ENCODE results near the gene TTN. TPM values are rescaled to one million over a fixed set of nuclear protein-coding genes. Genes with fewer than 3 reads are reported as not detected.

TTN gene
- total and polyA plus RNA-seq, 2 donors (not counting 1 experiment from before 2014, with no cell fraction given) = 1.7 to 46.4 TPM

DNA sequence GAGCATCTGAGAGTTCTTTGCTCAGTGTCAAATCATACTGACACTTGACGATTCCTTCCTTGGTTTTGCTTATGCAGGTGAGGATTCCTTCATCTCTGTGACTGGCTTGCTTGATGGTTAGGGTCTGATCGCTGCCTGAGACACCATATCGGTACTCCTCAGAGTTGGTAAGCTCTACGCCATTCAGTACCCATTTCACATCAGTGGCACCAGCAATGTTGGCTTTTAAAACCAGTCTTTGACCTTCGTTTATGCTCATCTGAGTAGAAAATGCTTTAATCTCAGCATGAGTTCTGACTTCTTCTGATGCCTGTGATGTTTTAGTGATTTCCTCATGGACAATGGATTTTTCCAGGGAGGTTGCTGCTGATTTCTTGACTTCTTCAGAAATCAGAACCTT, 278.6 kb downstream of the TTN start:
- Histone ChIP-seq H3K27me3 (replicated peaks in 1 of 4; ENCODE audit: control extremely low read depth in 1 of 4, control insufficient read depth in 3 of 4, insufficient read depth in 4 of 4, low read length in 3 of 4) (no peaks in the 10 kb centered on the region), H3K4me2 (replicated peaks; ENCODE audit: low read depth, low read length, poor library complexity, severe bottlenecking) (no peak overlapping the region), H3K27ac (ENCODE audit: low read length in 2 of 2) (no peak overlapping the region), H3K4me1 (ENCODE audit: control insufficient read depth in 2 of 2, insufficient read depth in 2 of 2, low read length in 2 of 2) (peaks cover 19 to 34% of the 10 kb centered on the region in 2 donors), H3K9ac (ENCODE audit: low read length) (no peak overlapping the region), H3K79me2 (ENCODE audit: control insufficient read depth, insufficient read depth, low read length) (peaks cover 58% of the 10 kb centered on the region), H4K20me1 (ENCODE audit: control insufficient read depth, insufficient read depth, low read length, poor library complexity, severe bottlenecking) (no peaks in the 10 kb centered on the region), H3K4me3 (ENCODE audit: control extremely low read depth in 1 of 5, extremely low read depth in 1 of 5, insufficient read depth in 1 of 5, low read depth in 2 of 5, low read length in 4 of 5) (no peak overlapping the region), H2AFZ (ENCODE audit: insufficient read depth, low read depth, low read length, poor library complexity, severe bottlenecking) (no peak overlapping the region), H3K36me3 (replicated peaks in 1 of 2; ENCODE audit: control extremely low read depth in 1 of 2, control insufficient read depth in 1 of 2, extremely low read depth in 1 of 2, insufficient read depth in 2 of 2, low read length in 1 of 2) (peaks cover 1 to 29% of the 10 kb centered on the region in 2 experiments), H3K9me3 (ENCODE audit: control extremely low read depth in 1 of 3, control insufficient read depth in 2 of 3, insufficient read depth in 1 of 3, low read length in 2 of 3) (no peaks in the 10 kb centered on the region)
- intact Hi-C loops (cut with micrococcal nuclease) = no loop called here
- WGBS (ENCODE audit: insufficient coverage) = 100% methylated on average over 5 of the region's 5 CpGs
- Mint-ChIP-seq H3K27ac (no peak overlapping the region), H3K27me3 (no peaks in the 10 kb centered on the region), H3K4me1 (peaks cover 43% of the 10 kb centered on the region), H3K9me3 (ENCODE audit: insufficient read depth) (no peaks in the 10 kb centered on the region), H3K4me3 (no peak overlapping the region)
- ATAC-seq (ENCODE audit: low read depth) = no peak
- TF ChIP-seq EZH2 (IDR thresholded peaks at IDR 0.05; ENCODE audit: borderline replicate concordance, insufficient read depth, low read depth, low read length, poor library complexity, severe bottlenecking) = no peak
- TF ChIP-seq, protein P1, sequence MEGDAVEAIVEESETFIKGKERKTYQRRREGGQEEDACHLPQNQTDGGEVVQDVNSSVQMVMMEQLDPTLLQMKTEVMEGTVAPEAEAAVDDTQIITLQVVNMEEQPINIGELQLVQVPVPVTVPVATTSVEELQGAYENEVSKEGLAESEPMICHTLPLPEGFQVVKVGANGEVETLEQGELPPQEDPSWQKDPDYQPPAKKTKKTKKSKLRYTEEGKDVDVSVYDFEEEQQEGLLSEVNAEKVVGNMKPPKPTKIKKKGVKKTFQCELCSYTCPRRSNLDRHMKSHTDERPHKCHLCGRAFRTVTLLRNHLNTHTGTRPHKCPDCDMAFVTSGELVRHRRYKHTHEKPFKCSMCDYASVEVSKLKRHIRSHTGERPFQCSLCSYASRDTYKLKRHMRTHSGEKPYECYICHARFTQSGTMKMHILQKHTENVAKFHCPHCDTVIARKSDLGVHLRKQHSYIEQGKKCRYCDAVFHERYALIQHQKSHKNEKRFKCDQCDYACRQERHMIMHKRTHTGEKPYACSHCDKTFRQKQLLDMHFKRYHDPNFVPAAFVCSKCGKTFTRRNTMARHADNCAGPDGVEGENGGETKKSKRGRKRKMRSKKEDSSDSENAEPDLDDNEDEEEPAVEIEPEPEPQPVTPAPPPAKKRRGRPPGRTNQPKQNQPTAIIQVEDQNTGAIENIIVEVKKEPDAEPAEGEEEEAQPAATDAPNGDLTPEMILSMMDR (IDR thresholded peaks at IDR 0.05) = no peak
- ChIA-PET POLR2A (no interaction called here), CTCF (no interaction called here)
- no peak for DNase-seq

DNA sequence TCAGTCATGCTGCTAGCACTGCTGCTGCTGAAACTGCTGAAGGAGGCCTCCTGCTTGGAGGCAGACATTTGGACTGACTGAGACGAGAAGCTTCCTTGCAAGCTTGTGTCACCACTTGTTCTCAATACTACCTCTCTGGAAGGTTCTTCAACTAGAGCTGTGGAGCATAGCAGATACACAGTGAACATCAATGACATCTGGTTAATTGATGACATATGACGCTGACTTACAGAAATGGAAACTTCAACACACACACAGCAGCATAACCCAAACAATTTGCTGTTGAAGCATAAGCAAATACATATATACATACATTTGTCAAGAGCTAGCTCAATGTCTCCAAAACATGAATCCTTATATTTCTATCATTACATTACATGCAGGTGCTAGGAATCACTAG, 279.6 kb downstream of the TTN start:
- H3K4me3 Mint-ChIP-seq = no peak overlapping the region
- Histone ChIP-seq H3K27me3 (replicated peaks in 1 of 4; ENCODE audit: control extremely low read depth in 1 of 4, control insufficient read depth in 3 of 4, insufficient read depth in 4 of 4, low read length in 3 of 4) (no peaks in the 10 kb centered on the region), H3K4me1 (ENCODE audit: control insufficient read depth in 2 of 2, insufficient read depth in 2 of 2, low read length in 2 of 2) (peaks cover 22 to 37% of the 10 kb centered on the region in 2 donors), H3K4me2 (replicated peaks; ENCODE audit: low read depth, low read length, poor library complexity, severe bottlenecking) (no peak overlapping the region), H3K9ac (ENCODE audit: low read length) (no peak overlapping the region), H4K20me1 (ENCODE audit: control insufficient read depth, insufficient read depth, low read length, poor library complexity, severe bottlenecking) (no peaks in the 10 kb centered on the region), H3K9me3 (ENCODE audit: control extremely low read depth in 1 of 3, control insufficient read depth in 2 of 3, insufficient read depth in 1 of 3, low read length in 2 of 3) (peaks cover 0 to 5% (median 0%) of the 10 kb centered on the region in 3 donors), H3K36me3 (replicated peaks in 1 of 2; ENCODE audit: control extremely low read depth in 1 of 2, control insufficient read depth in 1 of 2, extremely low read depth in 1 of 2, insufficient read depth in 2 of 2, low read length in 1 of 2) (peaks cover 1 to 18% of the 10 kb centered on the region in 2 experiments), H3K79me2 (ENCODE audit: control insufficient read depth, insufficient read depth, low read length) (peaks cover 52% of the 10 kb centered on the region), H2AFZ (ENCODE audit: insufficient read depth, low read depth, low read length, poor library complexity, severe bottlenecking) (no peak overlapping the region), H3K4me3 (ENCODE audit: control extremely low read depth in 1 of 5, extremely low read depth in 1 of 5, insufficient read depth in 1 of 5, low read depth in 2 of 5, low read length in 4 of 5) (no peak overlapping the region), H3K27ac (ENCODE audit: low read length in 2 of 2) (no peak overlapping the region)
- ChIA-PET POLR2A (no interaction called here), CTCF (interaction anchor here (1.0 kb wide), 1 partner anchor 10 kb away, joined by 4 read pairs; no protein-coding TSS in a partner anchor)
- WGBS (ENCODE audit: insufficient coverage) = 100% methylated on average over 1 of the region's 2 CpGs
- no peak for DNase-seq
- H3K4me1 Mint-ChIP-seq = peaks cover 53% of the 10 kb centered on the region
- intact Hi-C loops (cut with micrococcal nuclease) = no loop called here
- ATAC-seq (ENCODE audit: low read depth) = no peak
- no peak overlapping the region for H3K27ac Mint-ChIP-seq
- TF ChIP-seq, protein P1 (IDR thresholded peaks at IDR 0.05) = no peak
- no peak for TF ChIP-seq EZH2 (IDR thresholded peaks at IDR 0.05; ENCODE audit: borderline replicate concordance, insufficient read depth, low read depth, low read length, poor library complexity, severe bottlenecking)
- peaks cover 4% of the 10 kb centered on the region for H3K9me3 Mint-ChIP-seq (ENCODE audit: insufficient read depth)
- H3K27me3 Mint-ChIP-seq = no peaks in the 10 kb centered on the region

Measured in B cell (primary cell).